Aorta (tissue), 5 donors: ENCODE measurements around the gene IL22RA1. TPM values are rescaled to one million over a fixed set of nuclear protein-coding genes. Genes with fewer than 3 reads are reported as not detected.

Source experiments
- ATAC-seq: fragments of 200-7000 bp; cut with Tn5 transposase; one replicate; pipeline ENCODE4 v1.9.1; 2022; ENCODE audit warnings: moderate library complexity; ENCODE audit not compliant: low FRiP score
- DNase-seq, 2 donors: peaks; one replicate each; pipeline ENCODE4 v3.0.0-alpha.2; 2020
- H3K27ac ChIP-seq, 2 donors: one replicate each; pipeline ENCODE4 v1.5.1; 2013; ENCODE audit warnings: low read length in 2 of 2, mild to moderate bottlenecking in 2 of 2, moderate library complexity in 2 of 2, control low read depth in 1 of 2, inconsistent platforms in 1 of 2, low read depth in 1 of 2
- H3K27me3 ChIP-seq, 2 donors: one replicate each; pipeline ENCODE4 v1.6.1; 2013; ENCODE audit warnings: control low read depth in 1 of 2, low read length in 1 of 2, mild to moderate bottlenecking in 1 of 2, moderate library complexity in 1 of 2; ENCODE audit not compliant: insufficient read depth in 2 of 2, control insufficient read depth in 1 of 2
- H3K36me3 ChIP-seq, 2 donors: one replicate each; pipeline ENCODE4 v1.6.1; 2013; ENCODE audit warnings: control low read depth in 1 of 2, low read length in 1 of 2, mild to moderate bottlenecking in 1 of 2; ENCODE audit not compliant: insufficient read depth in 2 of 2, control insufficient read depth in 1 of 2
- H3K4me1 ChIP-seq, 2 donors: one replicate each; pipeline ENCODE4 v1.6.1; 2013; ENCODE audit warnings: low read length in 2 of 2, control low read depth in 1 of 2, mild to moderate bottlenecking in 1 of 2, moderate library complexity in 1 of 2; ENCODE audit not compliant: insufficient read depth in 2 of 2, control insufficient read depth in 1 of 2
- H3K4me3 ChIP-seq, 2 donors: one replicate each; pipeline ENCODE4 v1.5.1; 2013; ENCODE audit warnings: low read length in 2 of 2, control low read depth in 1 of 2, mild to moderate bottlenecking in 1 of 2
- H3K9me3 ChIP-seq: one replicate; pipeline ENCODE4 v1.6.1; 2013; ENCODE audit warnings: mild to moderate bottlenecking, low read length; ENCODE audit not compliant: control insufficient read depth
- WGBS, 2 donors: extraction: QIAGEN DNeasy Blood & Tissue Kit; methylation state at CpG; one replicate each; pipeline ENCODE4 v1.1.7; 2013; 5-methylcytosine and 5-hydroxymethylcytosine counted together
- intact Hi-C, 2 donors: fragments of 100-400 bp; cut with DNase I; formaldehyde crosslinking; loops; one replicate each; pipeline versions ENCODE4 v1.14.2 to v1.15.0; 2022
- polyA plus RNA-seq, 2 donors: library from polyadenylated mRNA; stranded (reverse); fragments of 200-250 nt; gene quantifications; one replicate each; pipeline ENCODE4 v1.2.3, GENCODE V29; 2013
- total RNA-seq, 2 donors: library from RNA; stranded (reverse); fragmentation: NEBNext Ultra II Directional; extraction: Animal tissue kit (Norgen Biotek cat#: 25700); gene quantifications; one replicate each; pipeline ENCODE4 v1.2.1, GENCODE V29; 2021
- donor health status: healthy with polysubstance abuse.
- donor health status: Bipolar disorder and iron deficiency.
- donor health status: DM: no; HTN: no; CAD: no.
- donor health status: DM: no; HTN: no; CAD: no.
- donor health status: DM: yes; HTN: yes; CAD: no.

Gene IL22RA1
- total and polyA plus RNA-seq, 4 donors: 0.18 to 2.4 (median 0.23) TPM; not detected in 1

DNA sequence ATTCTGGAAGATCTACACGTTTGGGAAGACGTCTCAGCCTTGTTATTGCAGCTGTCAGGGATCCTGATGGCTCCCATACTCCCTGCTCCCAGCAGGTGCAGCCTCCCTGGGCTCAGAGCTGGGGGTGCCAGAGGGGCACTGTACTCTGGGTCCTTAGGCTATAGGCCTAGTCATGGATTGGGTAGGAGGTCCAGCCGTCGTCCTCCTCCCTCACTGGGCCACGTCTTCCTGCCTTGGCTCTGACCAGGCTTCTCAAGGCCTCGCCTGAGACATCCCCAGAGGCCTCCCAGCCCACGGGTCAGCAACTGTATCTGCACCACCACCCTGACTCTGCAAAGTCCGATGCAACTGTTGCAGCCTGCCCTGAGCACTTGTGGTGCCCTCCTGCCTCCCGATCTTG is 49.2 kb downstream of the IL22RA1 start:
- intact Hi-C loops: no loop called here
- H3K27me3 ChIP-seq: no peaks in the 10 kb centered on the region
- no peak overlapping the region for H3K4me3 ChIP-seq
- no peak for ATAC-seq
- no peaks in the 10 kb centered on the region for H3K4me1 ChIP-seq
- WGBS, 2 donors: 77 to 87% methylated on average over 9 of the region's 9 CpGs
- DNase-seq: no peak
- H3K27ac ChIP-seq: no peak overlapping the region
- no peaks in the 10 kb centered on the region for H3K9me3 ChIP-seq
- no peaks in the 10 kb centered on the region for H3K36me3 ChIP-seq

GRCh38 chr1:24092979-24093378 is 50.0 kb downstream of the IL22RA1 start:
- Histone ChIP-seq H3K27me3 (no peaks in the 10 kb centered on the region), H3K9me3 (no peaks in the 10 kb centered on the region), H3K4me3 (no peak overlapping the region), H3K36me3 (no peaks in the 10 kb centered on the region), H3K4me1 (no peaks in the 10 kb centered on the region), H3K27ac (no peak overlapping the region)
- no peak for ATAC-seq
- DNase-seq: no peak
- intact Hi-C loops: no loop called here
- 93 to 96% methylated on average over 9 of the region's 9 CpGs for WGBS, 2 donors

DNA sequence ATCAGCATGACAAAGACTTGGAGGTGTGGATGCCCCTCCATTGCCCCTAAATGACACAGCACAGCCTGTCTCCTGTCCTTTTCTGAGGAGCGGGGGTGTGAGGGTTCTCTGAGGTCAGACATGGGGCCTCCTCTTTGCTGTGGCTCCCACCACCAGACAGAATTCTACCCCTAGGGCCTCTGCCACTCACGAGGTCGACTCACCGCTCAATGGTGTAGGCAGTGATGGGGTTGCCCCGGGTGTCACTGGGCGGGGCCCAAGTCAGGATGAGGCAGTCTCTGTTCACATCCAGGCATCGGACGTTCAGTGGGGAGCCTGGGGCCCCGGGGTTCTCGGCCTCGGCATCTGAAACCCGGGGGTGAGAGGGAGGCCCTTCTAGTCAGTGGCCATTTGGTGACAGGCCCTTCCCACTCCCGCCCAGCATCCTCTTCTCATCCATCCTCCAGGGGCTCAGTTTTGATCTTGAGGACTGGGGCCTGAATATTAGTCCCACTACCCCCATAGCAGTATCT is 50.9 kb downstream of the IL22RA1 start:
- Histone ChIP-seq H3K4me3 (no peak overlapping the region), H3K27me3 (no peaks in the 10 kb centered on the region), H3K36me3 (no peaks in the 10 kb centered on the region), H3K27ac (no peak overlapping the region), H3K9me3 (no peaks in the 10 kb centered on the region), H3K4me1 (no peaks in the 10 kb centered on the region)
- intact Hi-C loops: no loop called here
- WGBS, 2 donors: 89 to 90% methylated on average over 13 of the region's 13 CpGs
- DNase-seq (no peak), ATAC-seq (no peak)

DNA sequence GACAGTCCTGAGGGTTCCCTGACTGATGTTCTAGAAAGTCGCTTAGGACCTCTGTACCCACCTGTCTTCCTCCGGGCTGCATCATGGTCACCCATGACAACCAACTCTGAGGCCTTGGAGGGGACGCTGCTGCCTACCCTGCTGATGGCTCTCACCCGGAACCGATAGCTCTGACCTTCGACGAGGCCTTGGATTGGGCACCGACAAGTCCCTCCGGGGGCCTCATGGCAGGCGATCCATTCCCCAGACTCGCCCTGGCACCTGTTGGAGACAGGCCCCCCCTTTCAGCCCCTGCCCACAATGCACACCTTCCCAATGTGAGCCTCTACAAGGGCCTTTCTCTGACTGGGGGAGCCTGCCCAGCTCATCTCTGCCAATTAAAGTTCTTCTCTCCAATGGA is 52.2 kb downstream of the IL22RA1 start:
- H3K36me3 ChIP-seq: no peaks in the 10 kb centered on the region

DNA sequence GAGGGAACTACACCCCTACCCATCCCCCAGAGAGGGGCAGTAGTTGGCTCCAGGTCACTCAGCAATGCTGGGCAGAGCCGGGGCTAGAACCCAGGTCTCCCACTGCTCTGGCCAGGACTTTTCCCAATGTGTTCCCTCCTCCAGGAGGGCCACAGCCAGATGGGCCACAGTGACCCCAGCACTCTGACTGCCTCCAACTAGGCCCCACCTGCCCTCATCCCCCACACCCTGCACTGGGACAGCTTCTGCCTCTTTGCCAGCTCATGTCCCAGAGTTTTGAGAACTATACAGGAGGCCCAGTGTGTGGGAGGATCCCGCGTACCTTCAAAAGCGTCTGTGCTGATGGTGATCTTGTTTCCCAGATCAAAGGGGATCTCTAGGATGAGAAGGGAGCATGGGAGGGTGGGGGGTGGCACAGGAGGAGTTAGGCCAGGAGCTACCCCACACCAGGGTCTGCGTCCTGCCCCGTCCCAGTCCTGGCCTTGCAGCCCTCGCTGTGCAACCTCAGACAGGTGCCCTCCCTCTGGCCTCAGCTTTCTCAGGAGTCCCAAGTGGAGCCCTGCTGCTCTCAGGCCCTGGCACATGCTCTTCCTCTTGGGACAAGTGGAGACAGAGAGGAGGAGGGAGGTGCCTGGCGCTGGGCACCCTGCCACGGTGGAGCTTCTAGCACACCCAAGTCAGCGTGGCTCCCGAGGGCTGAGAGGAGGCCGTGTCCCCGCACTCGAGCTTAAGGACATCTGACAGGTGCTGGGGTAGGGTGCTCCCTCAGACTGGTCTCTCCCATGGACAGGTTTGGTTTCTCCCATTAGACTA is 53.0 kb downstream of the IL22RA1 start:
- H3K27ac ChIP-seq: no peak overlapping the region
- H3K4me1 ChIP-seq: no peaks in the 10 kb centered on the region
- H3K9me3 ChIP-seq: no peaks in the 10 kb centered on the region
- no peaks in the 10 kb centered on the region for H3K36me3 ChIP-seq
- H3K27me3 ChIP-seq: no peaks in the 10 kb centered on the region
- ATAC-seq (no peak), DNase-seq (no peak)
- intact Hi-C loops: no loop called here
- no peak overlapping the region for H3K4me3 ChIP-seq
- WGBS, 2 donors: 85 to 95% methylated on average over 14 of the region's 14 CpGs

More for the DNA sequence above, 52.2 kb downstream of the IL22RA1 start:
- Histone ChIP-seq H3K4me3 (no peak overlapping the region), H3K27ac (no peak overlapping the region), H3K27me3 (no peaks in the 10 kb centered on the region), H3K4me1 (no peaks in the 10 kb centered on the region), H3K9me3 (no peaks in the 10 kb centered on the region)
- intact Hi-C loops: no loop called here
- WGBS, 2 donors: 97% methylated on average over 11 of the region's 11 CpGs
- ATAC-seq (no peak), DNase-seq (no peak)

GRCh38 chr1:24089027-24089742 is 53.8 kb downstream of the IL22RA1 start:
- H3K36me3 ChIP-seq: no peaks in the 10 kb centered on the region
- H3K4me3 ChIP-seq: no peak overlapping the region
- H3K27ac ChIP-seq: no peak overlapping the region
- DNase-seq: no peak
- H3K9me3 ChIP-seq: no peaks in the 10 kb centered on the region
- no peaks in the 10 kb centered on the region for H3K27me3 ChIP-seq
- no peaks in the 10 kb centered on the region for H3K4me1 ChIP-seq
- ATAC-seq: no peak
- WGBS, 2 donors: 87 to 89% methylated on average over 14 of the region's 14 CpGs
- intact Hi-C loops: no loop called here

DNA sequence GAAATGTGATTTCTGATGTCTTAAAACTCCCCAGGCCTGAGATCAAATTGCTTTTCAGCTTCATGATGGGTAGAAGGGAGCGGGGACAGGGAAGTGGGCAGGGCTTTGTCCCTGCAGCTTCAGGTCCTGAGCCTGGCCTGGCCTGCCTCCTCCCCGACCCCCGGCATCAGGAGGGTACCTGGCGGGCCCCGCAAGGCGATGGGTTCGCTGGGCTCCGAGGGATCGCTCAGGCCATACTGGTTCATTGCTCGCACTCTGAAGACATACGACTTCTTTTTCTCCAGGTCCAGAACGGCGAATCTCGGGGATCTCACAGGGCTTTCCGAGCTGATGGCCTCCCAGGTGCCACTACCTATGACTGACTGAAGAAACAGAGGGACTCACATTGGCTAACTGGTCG is 56.5 kb downstream of the IL22RA1 start:
- H3K4me3 ChIP-seq: no peak overlapping the region
- intact Hi-C loops: no loop called here
- no peaks in the 10 kb centered on the region for H3K4me1 ChIP-seq
- no peak for DNase-seq
- no peak overlapping the region for H3K27ac ChIP-seq
- no peaks in the 10 kb centered on the region for H3K27me3 ChIP-seq
- ATAC-seq: no peak
- no peaks in the 10 kb centered on the region for H3K9me3 ChIP-seq
- no peaks in the 10 kb centered on the region for H3K36me3 ChIP-seq
- 95 to 97% methylated on average over 16 of the region's 16 CpGs for WGBS, 2 donors

GRCh38 chr1:24085546-24085945 is 57.4 kb downstream of the IL22RA1 start:
- ATAC-seq: no peak

DNA sequence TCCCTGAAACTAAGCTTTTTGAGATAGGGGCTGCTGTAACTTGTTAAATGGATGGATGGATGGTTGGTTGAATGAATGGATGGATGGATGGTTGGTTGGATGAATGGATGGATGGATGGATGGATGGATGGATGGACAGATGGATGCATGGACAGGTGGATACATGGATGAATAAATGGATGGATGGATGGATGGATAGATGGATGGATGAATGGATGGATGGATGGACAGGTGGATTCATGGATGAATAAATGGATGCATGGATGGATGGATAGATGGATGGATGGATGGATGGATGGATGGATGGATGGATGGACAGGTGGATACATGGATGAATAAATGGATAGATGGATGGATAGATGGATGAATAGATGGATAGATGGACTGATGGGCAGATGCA is 57.9 kb downstream of the IL22RA1 start:
- Histone ChIP-seq H3K27ac (no peak overlapping the region), H3K4me1 (no peaks in the 10 kb centered on the region), H3K9me3 (no peaks in the 10 kb centered on the region), H3K36me3 (no peaks in the 10 kb centered on the region), H3K27me3 (no peaks in the 10 kb centered on the region), H3K4me3 (no peak overlapping the region)
- no peak for ATAC-seq
- no peak for DNase-seq
- intact Hi-C loops: no loop called here

More at GRCh38 chr1:24085546-24085945, 57.4 kb downstream of the IL22RA1 start:
- Histone ChIP-seq H3K36me3 (no peaks in the 10 kb centered on the region), H3K4me1 (no peaks in the 10 kb centered on the region), H3K4me3 (no peak overlapping the region), H3K9me3 (no peaks in the 10 kb centered on the region), H3K27me3 (no peaks in the 10 kb centered on the region), H3K27ac (no peak overlapping the region)
- intact Hi-C loops: no loop called here
- no peak for DNase-seq
- 61 to 78% methylated on average over 3 of the region's 3 CpGs for whole genome bisulfite sequencing, 2 donors
